ENCODE measurements around the gene GMIP.
"Not testable (repeated sequence)": the region's sequence is repeated elsewhere in the genome, so short reads cannot be mapped to it uniquely, and the experiment has no call there.

DNA sequence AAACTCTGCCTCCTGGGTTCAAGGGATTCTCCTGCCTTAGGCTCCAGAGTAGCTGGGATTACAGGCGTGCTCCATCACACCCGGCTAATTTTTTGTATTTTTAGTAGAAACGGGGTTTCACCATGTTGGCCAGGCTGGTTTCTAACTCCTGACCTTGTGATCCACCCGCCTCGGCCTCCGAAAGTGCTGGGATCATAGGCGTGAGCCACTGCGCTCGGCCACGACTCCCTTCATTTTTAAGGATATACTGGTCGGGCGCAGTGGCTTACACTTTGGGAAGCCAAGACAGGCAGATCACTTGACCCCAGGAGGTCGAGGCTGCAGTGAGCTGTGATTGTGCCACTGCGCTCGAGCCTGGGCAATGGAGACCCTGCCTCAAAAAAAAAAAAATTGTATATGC, 42.7 kb upstream of the GMIP start:
- TF ChIP-seq, protein P1, sequence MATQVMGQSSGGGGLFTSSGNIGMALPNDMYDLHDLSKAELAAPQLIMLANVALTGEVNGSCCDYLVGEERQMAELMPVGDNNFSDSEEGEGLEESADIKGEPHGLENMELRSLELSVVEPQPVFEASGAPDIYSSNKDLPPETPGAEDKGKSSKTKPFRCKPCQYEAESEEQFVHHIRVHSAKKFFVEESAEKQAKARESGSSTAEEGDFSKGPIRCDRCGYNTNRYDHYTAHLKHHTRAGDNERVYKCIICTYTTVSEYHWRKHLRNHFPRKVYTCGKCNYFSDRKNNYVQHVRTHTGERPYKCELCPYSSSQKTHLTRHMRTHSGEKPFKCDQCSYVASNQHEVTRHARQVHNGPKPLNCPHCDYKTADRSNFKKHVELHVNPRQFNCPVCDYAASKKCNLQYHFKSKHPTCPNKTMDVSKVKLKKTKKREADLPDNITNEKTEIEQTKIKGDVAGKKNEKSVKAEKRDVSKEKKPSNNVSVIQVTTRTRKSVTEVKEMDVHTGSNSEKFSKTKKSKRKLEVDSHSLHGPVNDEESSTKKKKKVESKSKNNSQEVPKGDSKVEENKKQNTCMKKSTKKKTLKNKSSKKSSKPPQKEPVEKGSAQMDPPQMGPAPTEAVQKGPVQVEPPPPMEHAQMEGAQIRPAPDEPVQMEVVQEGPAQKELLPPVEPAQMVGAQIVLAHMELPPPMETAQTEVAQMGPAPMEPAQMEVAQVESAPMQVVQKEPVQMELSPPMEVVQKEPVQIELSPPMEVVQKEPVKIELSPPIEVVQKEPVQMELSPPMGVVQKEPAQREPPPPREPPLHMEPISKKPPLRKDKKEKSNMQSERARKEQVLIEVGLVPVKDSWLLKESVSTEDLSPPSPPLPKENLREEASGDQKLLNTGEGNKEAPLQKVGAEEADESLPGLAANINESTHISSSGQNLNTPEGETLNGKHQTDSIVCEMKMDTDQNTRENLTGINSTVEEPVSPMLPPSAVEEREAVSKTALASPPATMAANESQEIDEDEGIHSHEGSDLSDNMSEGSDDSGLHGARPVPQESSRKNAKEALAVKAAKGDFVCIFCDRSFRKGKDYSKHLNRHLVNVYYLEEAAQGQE (IDR thresholded peaks at IDR 0.05; ENCODE audit: unreplicated experiment): not testable (repeated sequence)
- TF ChIP-seq, protein P2, sequence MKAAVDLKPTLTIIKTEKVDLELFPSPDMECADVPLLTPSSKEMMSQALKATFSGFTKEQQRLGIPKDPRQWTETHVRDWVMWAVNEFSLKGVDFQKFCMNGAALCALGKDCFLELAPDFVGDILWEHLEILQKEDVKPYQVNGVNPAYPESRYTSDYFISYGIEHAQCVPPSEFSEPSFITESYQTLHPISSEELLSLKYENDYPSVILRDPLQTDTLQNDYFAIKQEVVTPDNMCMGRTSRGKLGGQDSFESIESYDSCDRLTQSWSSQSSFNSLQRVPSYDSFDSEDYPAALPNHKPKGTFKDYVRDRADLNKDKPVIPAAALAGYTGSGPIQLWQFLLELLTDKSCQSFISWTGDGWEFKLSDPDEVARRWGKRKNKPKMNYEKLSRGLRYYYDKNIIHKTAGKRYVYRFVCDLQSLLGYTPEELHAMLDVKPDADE (IDR thresholded peaks at IDR 0.05): not testable (repeated sequence)
- TF ChIP-seq, protein P3, sequence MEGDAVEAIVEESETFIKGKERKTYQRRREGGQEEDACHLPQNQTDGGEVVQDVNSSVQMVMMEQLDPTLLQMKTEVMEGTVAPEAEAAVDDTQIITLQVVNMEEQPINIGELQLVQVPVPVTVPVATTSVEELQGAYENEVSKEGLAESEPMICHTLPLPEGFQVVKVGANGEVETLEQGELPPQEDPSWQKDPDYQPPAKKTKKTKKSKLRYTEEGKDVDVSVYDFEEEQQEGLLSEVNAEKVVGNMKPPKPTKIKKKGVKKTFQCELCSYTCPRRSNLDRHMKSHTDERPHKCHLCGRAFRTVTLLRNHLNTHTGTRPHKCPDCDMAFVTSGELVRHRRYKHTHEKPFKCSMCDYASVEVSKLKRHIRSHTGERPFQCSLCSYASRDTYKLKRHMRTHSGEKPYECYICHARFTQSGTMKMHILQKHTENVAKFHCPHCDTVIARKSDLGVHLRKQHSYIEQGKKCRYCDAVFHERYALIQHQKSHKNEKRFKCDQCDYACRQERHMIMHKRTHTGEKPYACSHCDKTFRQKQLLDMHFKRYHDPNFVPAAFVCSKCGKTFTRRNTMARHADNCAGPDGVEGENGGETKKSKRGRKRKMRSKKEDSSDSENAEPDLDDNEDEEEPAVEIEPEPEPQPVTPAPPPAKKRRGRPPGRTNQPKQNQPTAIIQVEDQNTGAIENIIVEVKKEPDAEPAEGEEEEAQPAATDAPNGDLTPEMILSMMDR (conservative IDR thresholded peaks at IDR 0.05; ENCODE audit: low read depth in 2 of 2): not testable (repeated sequence)
- not testable (repeated sequence) for TF ChIP-seq EZH2 (IDR thresholded peaks at IDR 0.05; ENCODE audit: low read depth, unreplicated experiment); EZH2phosphoT487 (IDR thresholded peaks at IDR 0.05; ENCODE audit: unreplicated experiment); POLR2AphosphoS5 (IDR thresholded peaks at IDR 0.05; ENCODE audit: low read depth); CREB1 (CRISPR knock-in tag; IDR thresholded peaks at IDR 0.05; ENCODE audit: low read depth); ZNF331 (CRISPR knock-in tag; IDR thresholded peaks at IDR 0.05; ENCODE audit: low read depth); JUNB (IDR thresholded peaks at IDR 0.05; ENCODE audit: unreplicated experiment); NANOG (IDR thresholded peaks at IDR 0.05; ENCODE audit: borderline replicate concordance); STAT1 (IDR thresholded peaks at IDR 0.05; ENCODE audit: unreplicated experiment)

Measured in GM23338 (cell line).